GM18517 (cell line): ENCODE measurements around the gene JARID2.

Source experiments
- ATAC-seq: cut with Tn5 transposase; IDR thresholded peaks from one replicate; pipeline ENCODE4 v1.9.1; 2021; ENCODE audit warnings: mild to moderate bottlenecking, moderate library complexity; ENCODE audit not compliant: unreplicated experiment

Gene JARID2

DNA sequence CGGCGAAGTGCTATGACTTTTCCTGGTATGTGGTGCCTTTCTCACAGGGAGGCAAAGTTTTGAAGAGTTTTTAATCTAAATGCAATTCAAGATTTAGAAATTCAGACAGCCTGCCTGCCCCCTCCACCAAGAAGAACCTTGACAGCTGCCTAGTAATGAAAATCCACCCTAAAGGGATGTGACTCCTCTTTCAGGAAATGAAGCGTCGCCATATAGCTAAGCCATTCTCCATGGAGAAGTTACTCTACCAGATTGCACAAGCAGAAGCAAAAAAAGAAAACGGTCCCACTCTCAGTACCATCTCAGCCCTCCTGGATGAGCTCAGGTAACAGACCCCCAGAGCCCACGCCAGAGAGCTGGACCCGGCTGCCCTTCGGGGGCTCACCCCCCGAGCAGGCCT is 266.9 kb downstream of the JARID2 start:
- no peak for ATAC-seq

DNA sequence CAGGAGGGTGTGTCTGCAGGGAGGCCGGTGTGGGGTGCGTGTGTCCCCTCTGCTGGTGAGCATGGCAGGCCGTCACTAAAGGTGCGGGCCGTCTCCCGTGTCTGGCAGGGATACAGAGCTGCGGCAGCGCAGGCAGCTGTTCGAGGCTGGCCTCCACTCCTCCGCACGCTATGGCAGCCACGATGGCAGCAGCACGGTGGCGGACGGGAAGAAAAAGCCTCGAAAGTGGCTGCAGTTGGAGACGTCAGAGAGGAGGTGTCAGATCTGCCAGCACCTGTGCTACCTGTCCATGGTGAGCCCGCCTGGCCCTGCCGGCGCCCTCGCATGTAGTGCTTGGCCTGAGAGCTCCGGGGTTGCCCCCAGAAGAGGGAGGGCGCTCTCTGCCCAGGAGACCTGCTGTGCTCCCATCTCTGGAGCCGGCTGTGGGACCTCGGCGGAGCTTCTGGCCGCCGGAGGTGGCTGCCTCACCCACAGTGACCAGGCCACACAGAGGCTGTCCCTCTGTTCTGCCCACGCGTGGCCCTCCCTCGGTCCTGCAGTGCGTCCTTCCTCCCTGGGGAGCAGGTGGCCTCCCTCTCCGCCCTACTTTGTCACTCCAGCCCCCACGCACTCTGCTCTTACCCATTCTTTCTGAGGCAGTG is 267.4 kb downstream of the JARID2 start:
- ATAC-seq, result no peak

DNA sequence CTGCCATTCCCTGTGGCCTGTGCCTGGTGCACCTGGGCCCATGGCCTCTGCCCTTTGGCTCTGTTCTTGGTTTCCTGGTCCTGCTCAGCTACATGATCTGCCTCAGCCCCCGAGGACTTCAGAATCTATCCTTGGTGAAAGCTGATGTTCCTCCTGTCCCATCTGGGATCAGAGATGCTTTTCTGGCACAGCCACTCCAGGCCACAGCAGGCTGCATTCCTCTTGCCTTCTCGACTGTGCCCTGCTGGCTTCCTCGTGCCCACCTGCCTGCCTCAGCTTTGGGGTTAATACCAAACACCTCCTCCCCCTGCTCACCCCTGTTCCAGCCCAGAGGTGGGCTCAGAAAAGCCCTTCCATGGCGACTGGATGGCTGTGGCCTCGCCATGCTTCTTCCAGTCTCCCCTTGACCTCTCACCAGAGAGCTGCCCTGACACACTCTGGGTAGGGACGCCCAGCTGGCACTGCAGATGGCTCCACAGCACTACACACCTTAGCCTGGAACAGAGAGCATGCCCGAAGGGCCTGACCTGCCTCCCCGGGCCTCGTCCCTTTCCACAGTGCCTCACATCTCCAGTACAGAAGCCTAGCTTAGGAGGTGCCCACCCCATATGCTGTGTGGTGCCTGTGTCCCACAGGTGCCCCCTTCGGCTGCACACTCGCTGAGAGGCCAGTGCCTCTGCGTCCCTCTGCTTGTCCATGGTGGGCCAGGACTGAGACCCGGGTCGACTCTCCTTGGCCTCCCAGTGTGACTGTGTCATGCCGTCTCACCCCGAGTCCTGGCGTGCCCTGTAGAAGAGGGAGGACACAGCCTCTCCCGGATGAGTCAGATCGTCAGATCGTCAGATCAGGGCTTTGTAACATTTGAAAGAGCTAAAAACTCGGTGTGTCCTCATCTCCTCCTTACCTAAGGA is 268.2 kb downstream of the JARID2 start:
- ATAC-seq, result no peak

- ATAC-seq, result no peak
Observed at GRCh38 chr6:15515226-15515625, 269.4 kb downstream of the JARID2 start.

- ATAC-seq, result no peak
Observed at GRCh38 chr6:15515660-15516375, 269.9 kb downstream of the JARID2 start.

GRCh38 chr6:15516378-15516777 is 270.5 kb downstream of the JARID2 start:
- ATAC-seq, result no peak

DNA sequence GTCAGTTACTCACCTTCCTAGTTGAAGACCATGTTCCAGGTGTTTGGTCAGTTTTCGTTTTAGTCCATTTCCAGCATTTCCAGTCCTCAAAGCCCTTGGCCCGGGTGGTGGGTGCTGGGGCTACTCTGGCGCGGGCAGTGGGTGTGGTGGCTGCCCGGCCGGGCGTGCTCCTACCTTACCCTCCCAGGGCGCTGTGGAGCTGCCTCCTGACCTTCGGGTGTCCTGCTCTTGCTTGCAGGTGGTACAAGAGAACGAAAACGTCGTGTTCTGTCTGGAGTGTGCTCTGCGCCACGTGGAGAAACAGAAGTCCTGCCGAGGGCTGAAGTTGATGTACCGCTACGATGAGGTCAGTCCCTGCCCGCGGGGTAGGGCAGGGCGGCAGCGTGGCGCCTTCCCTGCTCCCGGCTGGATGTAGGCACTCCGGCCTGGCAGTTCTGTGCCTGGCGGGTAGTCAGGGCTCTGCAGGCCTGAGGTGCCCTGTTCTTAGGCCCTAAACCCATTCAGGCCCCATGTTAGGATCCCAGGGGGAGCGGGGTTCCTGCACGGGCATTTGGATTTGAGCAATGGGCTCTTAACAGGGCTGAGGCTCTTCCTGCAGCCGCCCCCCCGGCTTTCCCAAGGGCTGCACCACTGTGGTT is 271.2 kb downstream of the JARID2 start:
- ATAC-seq, result no peak

DNA sequence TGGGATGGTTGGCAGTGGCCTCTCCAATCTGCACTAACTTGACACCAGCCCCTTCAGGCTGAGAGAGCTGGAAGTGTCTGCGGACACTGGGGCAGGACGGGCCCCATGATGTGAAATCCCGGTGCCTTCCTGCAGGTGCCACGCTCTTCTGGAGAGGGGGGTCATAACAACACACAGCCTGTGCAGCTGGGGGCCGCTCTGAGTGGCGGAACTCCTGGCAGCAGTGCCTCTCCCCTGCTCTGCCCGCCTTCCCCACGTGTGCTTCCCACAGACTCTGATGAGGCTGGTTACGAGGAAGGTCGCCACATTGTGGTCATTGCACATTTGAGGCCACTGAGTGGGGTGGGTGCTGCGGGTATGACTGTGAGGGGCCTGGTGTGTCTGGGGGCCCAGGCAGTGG is 271.7 kb downstream of the JARID2 start:
- no peak for ATAC-seq

DNA sequence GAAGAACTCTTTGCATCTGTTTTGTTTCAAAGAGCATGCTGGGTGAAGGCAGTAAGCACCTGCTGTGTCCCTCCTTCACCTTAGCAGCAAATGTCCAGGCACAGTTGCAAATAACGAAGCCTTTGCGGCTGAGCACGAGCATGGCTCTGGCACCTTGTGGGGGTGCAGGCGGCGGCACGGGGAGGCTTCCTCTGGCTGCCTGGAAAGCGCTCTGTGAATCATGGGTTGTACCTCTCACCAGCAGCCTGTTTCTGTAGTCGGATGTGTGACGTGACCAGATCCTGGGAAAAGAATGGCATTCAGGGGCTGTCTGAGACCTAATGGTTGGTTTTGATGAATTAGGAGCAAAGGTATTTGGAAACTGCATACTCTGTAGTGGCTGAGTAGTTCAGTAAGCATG is 272.2 kb downstream of the JARID2 start:
- no peak for ATAC-seq

- no peak for ATAC-seq
Observed at GRCh38 chr6:15518878-15519277, 273.0 kb downstream of the JARID2 start.

- no peak for ATAC-seq
Observed at GRCh38 chr6:15519681-15520080, 273.8 kb downstream of the JARID2 start.

GRCh38 chr6:15520626-15521203 is 274.8 kb downstream of the JARID2 start:
- no peak for ATAC-seq

DNA sequence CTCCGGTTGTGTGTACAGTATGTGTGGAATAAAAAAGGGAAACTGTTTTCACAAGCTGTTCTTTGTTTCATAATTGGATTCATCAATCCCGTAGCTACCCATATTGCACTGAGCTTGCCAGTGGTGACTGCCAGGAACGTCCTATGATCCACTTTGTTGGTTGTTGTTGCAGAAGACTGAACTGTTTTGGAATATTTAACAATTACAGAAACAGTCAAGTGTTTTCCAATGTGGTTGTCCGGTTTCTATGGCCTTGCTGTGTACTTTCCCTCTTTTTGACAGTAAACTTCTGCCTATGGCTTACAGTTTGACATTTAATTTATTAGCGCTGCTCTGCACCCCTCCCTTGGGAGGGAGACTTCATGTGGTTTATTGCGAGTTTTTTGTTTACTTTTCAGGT is 275.7 kb downstream of the JARID2 start:
- no peak for ATAC-seq

DNA sequence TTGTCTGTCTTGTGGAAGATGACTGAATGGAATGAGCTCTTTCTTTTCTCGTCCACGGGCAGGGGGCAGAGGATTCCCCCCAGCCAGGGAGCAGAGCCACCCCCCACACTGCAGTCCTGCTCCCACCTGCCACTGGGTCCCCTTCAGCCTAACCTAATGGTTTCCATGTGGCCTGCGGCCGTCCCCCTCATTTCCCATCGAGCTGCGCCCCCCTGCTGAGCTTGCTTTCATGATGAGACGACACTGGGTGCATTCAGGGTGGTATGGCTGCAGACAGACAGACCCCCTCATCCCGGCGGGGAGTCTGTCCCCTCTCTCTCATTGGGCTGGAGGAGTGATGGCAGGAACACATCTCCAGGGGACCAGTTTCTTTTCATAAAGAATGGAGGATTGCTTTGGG is 276.2 kb downstream of the JARID2 start:
- no peak for ATAC-seq

GRCh38 chr6:15522427-15522826 is 276.6 kb downstream of the JARID2 start:
- no peak for ATAC-seq

DNA sequence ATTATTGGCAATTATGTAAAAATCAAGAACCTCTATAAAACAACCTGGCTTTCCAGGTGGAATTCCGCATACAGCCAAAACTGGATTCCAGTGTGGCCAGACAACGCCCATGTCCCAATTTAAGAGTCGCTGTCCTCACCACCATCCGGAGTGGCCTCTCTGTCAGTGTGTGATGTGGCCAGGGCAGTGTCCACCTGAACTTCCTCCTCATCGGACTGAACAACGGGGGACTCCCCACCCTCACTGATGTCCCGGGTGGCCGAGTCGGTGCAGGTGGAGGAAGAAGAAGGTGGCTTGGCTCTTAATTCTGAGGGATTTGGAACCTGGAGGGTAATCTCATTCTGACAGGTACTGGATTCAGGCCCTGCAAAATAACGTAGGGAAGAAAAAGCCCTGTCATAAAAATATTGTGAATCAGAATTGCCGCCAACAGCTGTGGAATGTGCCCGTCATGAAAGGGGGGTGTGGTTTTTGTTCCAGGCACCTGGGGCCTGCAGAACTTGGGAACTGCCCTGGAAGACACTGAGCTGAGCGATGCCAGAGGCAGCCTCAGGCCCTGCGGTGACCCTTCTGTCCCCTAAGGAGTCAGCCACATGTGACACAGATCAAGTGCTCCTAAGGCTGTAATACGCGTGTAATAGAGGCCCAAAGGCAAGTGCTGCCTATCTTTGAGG is 277.1 kb downstream of the JARID2 start:
- ATAC-seq, result no peak

GRCh38 chr6:15523679-15524630 is 278.1 kb downstream of the JARID2 start:
- no peak for ATAC-seq

GRCh38 chr6:15524861-15525401 is 279.1 kb downstream of the JARID2 start:
- no peak for ATAC-seq

- no peak for ATAC-seq
Observed at GRCh38 chr6:15526212-15526701, 280.4 kb downstream of the JARID2 start.
